ENCODE measurements around the gene DDX17. TPM values are rescaled to one million over a fixed set of nuclear protein-coding genes. Genes with fewer than 3 reads are reported as not detected.

The DDX17 gene
- total RNA-seq, 1 donor from 2014 or later: 466 TPM

DNA sequence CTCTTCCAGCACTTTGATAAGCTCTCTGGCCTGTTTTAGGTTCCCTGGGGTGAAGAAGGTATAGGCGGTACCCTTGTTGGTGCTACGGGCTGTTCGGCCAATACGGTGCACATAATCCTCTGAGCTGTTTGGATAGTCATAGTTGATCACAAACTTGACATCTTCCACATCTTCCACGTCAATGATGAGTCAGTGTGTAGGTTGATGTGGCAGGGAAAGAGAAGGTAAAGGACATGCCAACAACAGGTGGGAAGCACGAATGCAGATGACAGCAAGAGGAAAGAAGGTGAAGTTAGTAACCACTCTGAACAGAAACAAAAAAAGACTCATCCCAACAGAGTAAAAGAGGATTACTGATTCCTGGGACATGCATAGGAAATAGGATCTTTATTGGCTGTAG lies 18.2 kb downstream of the DDX17 start:
- H3K36me3 Mint-ChIP-seq (ENCODE audit: unreplicated experiment): peaks cover 78% of the 10 kb centered on the region
- no peaks in the 10 kb centered on the region for H3K9me3 Mint-ChIP-seq (ENCODE audit: unreplicated experiment)
- no peak overlapping the region for H3K4me3 Mint-ChIP-seq (ENCODE audit: unreplicated experiment)
- no peaks in the 10 kb centered on the region for H3K27me3 Mint-ChIP-seq (ENCODE audit: unreplicated experiment)
- H3K4me1 Mint-ChIP-seq (ENCODE audit: unreplicated experiment): peaks cover 21% of the 10 kb centered on the region
- no peak overlapping the region for H3K27ac Mint-ChIP-seq (ENCODE audit: unreplicated experiment)
- TF ChIP-seq, protein P1, sequence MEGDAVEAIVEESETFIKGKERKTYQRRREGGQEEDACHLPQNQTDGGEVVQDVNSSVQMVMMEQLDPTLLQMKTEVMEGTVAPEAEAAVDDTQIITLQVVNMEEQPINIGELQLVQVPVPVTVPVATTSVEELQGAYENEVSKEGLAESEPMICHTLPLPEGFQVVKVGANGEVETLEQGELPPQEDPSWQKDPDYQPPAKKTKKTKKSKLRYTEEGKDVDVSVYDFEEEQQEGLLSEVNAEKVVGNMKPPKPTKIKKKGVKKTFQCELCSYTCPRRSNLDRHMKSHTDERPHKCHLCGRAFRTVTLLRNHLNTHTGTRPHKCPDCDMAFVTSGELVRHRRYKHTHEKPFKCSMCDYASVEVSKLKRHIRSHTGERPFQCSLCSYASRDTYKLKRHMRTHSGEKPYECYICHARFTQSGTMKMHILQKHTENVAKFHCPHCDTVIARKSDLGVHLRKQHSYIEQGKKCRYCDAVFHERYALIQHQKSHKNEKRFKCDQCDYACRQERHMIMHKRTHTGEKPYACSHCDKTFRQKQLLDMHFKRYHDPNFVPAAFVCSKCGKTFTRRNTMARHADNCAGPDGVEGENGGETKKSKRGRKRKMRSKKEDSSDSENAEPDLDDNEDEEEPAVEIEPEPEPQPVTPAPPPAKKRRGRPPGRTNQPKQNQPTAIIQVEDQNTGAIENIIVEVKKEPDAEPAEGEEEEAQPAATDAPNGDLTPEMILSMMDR (IDR thresholded peaks at IDR 0.05): no peak
- no peak for DNase-seq (ENCODE audit: extremely low spot score, unreplicated experiment)

DNA sequence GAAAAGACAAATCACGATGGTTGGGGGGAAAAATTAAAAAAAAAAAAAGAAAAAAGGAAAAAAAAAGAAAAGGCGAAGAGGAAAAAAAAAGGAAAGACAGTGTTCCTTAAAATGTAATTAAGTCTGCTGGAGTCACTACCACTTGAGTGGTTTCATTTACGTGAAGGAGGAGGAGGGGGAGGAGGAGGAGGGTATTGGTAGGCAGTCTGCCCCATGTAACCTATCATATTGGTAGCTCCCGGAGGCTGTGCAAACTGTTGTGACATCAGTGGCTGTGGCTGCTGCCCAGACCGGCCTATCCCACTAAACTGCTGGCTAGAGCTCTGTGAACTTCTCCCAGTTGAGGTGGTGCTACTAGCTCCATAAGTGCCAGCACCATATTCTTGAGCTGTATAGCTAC lies 20.3 kb downstream of the DDX17 start:
- Mint-ChIP-seq H3K27ac (ENCODE audit: unreplicated experiment) (peak overlapping the region; percentile 34), H3K9me3 (ENCODE audit: unreplicated experiment) (no peaks in the 10 kb centered on the region), H3K4me1 (ENCODE audit: unreplicated experiment) (peaks cover 27% of the 10 kb centered on the region), H3K36me3 (ENCODE audit: unreplicated experiment) (peaks cover 80% of the 10 kb centered on the region), H3K4me3 (ENCODE audit: unreplicated experiment) (no peak overlapping the region), H3K27me3 (ENCODE audit: unreplicated experiment) (no peaks in the 10 kb centered on the region)
- DNase-seq (ENCODE audit: extremely low spot score, unreplicated experiment): no peak
- TF ChIP-seq, protein P1 (IDR thresholded peaks at IDR 0.05): no peak

DNA sequence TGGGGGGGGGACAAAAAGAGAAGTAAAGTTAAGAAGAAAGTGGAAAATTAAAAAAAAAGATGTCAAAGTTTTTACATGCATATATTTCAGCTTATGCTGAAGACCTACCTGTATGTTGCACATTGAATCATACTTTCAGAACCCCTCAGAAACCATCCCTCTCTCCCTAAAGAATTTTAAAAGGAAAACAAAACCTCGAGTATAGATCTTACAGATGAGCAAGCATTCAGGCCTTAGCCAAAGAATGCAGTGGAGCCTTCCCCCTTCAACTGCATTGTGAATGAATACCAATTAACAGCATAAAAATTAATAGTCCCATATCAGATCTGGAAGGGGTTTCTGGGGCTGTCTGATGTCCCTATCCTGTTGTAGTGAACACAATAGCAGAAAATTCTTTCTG lies 21.9 kb downstream of the DDX17 start:
- no peak for DNase-seq (ENCODE audit: extremely low spot score, unreplicated experiment)
- no peak overlapping the region for H3K4me3 Mint-ChIP-seq (ENCODE audit: unreplicated experiment)
- no peaks in the 10 kb centered on the region for H3K27me3 Mint-ChIP-seq (ENCODE audit: unreplicated experiment)
- H3K4me1 Mint-ChIP-seq (ENCODE audit: unreplicated experiment): peaks cover 28% of the 10 kb centered on the region
- TF ChIP-seq, protein P1 (IDR thresholded peaks at IDR 0.05): no peak
- peak overlapping the region; percentile 31 for H3K27ac Mint-ChIP-seq (ENCODE audit: unreplicated experiment)
- no peaks in the 10 kb centered on the region for H3K9me3 Mint-ChIP-seq (ENCODE audit: unreplicated experiment)
- H3K36me3 Mint-ChIP-seq (ENCODE audit: unreplicated experiment): peaks cover 66% of the 10 kb centered on the region

DNA sequence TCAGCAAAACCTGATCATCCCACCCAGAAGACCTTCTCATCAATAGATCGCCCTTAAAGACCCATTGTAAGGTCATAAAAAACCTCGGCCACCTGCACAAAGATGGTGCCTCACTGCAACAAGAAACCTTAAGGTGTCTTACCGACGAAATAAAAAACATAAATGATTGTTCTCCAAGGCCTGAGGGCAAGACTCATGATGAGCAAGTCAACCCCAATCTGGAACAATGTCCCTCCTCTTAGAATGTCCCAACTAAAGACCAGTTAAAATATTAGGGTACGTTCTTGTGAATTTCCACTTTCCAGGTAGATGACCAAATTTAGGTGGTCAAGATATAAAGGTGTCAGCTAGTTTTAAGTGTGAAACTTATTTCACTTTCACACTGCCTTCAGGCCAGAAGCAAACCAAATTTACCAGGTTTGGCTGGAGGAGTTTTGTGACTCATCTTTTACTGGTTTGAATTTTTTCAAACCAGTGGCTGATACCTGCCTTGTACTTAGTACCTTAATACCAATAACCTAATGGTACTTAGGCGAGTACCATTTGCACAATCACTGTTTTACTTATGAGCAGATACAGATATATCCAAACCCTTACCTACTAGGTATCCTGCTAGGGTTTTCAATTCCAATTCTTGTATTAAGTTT lies 23.3 kb downstream of the DDX17 start:
- TF ChIP-seq, protein P1 (IDR thresholded peaks at IDR 0.05): no peak
- Mint-ChIP-seq H3K4me3 (ENCODE audit: unreplicated experiment) (no peak overlapping the region), H3K4me1 (ENCODE audit: unreplicated experiment) (peaks cover 28% of the 10 kb centered on the region), H3K36me3 (ENCODE audit: unreplicated experiment) (peaks cover 57% of the 10 kb centered on the region), H3K27me3 (ENCODE audit: unreplicated experiment) (no peaks in the 10 kb centered on the region), H3K9me3 (ENCODE audit: unreplicated experiment) (no peaks in the 10 kb centered on the region), H3K27ac (ENCODE audit: unreplicated experiment) (peak overlapping the region; percentile 59)
- DNase-seq (ENCODE audit: extremely low spot score, unreplicated experiment): no peak

DNA sequence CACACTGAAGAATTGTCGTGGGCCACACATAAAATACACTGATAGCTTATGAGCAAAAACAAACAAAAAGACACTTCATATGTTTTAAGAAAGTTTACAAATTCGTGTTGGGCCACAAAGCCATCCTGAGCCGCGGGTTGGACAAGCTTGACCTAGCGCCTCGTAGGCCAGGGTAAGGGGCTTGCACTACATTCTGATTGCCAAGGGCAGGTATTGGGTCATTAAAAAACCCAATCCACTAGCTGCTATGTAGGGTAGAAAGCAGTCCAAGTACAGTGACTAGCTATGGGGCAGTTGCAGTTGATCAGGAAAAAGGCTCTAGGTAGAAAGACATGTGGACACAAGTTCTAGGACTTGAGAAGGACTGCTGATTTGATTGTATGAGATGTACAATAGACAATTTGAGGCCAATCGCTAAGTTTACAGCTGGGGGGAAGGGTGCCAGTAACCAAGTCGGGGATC lies 24.2 kb downstream of the DDX17 start:
- Mint-ChIP-seq H3K4me3 (ENCODE audit: unreplicated experiment) (no peak overlapping the region), H3K4me1 (ENCODE audit: unreplicated experiment) (peaks cover 28% of the 10 kb centered on the region), H3K36me3 (ENCODE audit: unreplicated experiment) (peaks cover 58% of the 10 kb centered on the region), H3K9me3 (ENCODE audit: unreplicated experiment) (no peaks in the 10 kb centered on the region), H3K27ac (ENCODE audit: unreplicated experiment) (peak overlapping the region; percentile 59), H3K27me3 (ENCODE audit: unreplicated experiment) (no peaks in the 10 kb centered on the region)
- no peak for DNase-seq (ENCODE audit: extremely low spot score, unreplicated experiment)
- TF ChIP-seq, protein P1 (IDR thresholded peaks at IDR 0.05): no peak
